GM21390 (cell line): ENCODE measurements around the gene KIF23.
"Not testable (repeated sequence)": the region's sequence is repeated elsewhere in the genome, so short reads cannot be mapped to it uniquely, and the experiment has no call there.

Source experiments
- ATAC-seq: cut with Tn5 transposase; IDR thresholded peaks from one replicate; pipeline ENCODE4 v1.9.1; 2021; ENCODE audit not compliant: unreplicated experiment

The KIF23 gene

DNA sequence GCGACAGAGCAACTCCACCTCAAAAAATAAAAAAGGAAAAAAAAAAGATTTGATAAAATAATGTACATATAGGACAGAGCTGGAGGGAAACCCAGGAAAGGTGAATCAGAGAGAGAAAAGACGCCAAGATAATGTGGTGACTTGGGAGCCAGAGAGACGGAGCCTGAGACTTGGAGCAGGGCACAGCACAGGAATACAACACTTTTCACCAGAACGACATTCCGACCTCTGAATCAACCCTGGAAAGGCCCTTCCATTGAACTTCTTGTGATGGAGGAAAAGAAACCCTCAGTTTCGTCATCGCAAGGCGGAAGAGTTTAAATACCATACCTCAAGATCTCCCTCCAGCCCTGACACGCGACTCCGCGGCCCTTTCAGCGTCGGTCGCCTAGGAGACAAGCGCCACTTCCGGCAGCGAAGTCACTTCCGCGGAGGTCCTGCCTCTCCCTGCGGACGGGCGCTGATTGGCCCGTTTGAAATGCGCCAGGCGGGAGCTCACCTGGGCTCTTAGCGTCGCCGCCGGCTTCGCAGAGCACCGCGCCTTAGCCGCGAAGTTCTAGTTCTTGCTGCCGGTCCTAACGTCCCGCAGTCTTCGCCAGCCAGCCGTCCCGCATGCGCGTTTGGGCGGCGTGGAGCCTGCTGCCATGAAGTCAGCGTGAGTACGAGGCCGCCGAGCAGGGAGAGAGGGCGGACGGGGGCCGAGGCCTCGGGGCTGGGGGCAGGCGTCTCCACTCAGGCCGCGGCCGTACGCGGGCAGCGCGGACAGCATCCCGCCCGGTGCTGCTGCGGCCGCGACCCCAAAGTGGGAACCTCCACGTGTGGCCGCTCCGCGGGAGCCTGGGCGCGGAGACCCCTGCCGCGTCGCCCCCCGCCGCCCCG is at the start of gene KIF23:
TSS of gene KIF23 (plus strand) at position 528 of the 879 bp plus-strand sequence. CDS start at position 645, 117 bp downstream.
- peak; percentile 94 for ATAC-seq

DNA sequence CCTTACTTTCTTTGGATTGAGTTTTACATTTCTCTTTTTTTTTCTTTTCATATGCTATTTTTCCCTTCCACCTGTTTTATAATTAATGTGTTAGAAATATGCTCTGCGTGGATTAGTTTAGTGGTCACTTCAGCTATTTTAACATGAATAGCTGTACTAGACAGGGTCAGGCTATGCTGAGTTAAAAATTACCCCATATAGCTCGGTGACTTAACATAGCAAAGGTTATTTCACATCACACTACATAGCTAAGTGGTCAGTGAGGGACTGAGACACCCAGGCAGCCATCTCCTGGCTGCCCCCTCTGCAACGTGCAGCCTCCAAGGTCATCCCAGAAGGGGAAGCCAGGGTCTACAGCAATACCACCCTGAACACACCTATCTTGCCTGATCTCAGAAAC is 46.9 kb upstream of the KIF23 start:
- no peak for ATAC-seq

DNA sequence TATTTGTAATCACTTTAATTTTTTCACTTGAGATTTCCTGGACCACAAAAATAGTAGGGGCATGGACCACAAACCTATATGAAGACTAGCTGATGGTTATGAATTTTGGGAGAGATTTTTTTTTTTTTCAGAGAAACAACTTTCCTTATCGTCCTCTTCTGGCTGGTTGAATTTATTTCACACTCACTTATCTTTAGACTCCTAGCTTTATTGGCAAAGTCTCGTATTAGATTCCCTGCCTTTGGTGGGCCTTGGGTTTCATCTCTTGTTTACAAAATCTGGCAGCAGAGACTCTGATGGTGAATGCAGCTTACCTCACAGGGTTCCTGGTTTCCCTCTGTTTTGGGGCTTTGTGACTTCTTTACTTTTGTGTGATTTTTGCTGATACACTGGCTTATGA is 44.5 kb upstream of the KIF23 start:
- no peak for ATAC-seq

DNA sequence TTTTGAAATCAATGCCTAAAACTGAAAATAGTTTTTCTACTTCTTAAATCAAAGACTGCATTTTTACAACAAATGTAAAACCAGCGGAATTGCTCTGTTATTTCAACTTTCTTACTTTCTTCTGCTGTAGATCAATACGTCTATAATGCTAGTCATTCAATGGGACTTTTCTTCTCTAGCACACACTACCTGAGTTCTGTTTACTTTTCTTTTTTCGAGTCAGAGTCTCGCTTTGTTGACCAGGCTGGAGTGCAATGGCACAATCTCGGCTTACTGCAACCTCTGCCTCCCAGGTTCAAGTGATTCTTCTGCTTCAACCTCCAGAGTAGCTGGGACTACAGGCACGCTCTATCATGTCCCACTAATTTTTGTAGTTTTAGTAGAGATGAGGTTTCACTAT is 40.7 kb upstream of the KIF23 start:
- ATAC-seq: no peak

DNA sequence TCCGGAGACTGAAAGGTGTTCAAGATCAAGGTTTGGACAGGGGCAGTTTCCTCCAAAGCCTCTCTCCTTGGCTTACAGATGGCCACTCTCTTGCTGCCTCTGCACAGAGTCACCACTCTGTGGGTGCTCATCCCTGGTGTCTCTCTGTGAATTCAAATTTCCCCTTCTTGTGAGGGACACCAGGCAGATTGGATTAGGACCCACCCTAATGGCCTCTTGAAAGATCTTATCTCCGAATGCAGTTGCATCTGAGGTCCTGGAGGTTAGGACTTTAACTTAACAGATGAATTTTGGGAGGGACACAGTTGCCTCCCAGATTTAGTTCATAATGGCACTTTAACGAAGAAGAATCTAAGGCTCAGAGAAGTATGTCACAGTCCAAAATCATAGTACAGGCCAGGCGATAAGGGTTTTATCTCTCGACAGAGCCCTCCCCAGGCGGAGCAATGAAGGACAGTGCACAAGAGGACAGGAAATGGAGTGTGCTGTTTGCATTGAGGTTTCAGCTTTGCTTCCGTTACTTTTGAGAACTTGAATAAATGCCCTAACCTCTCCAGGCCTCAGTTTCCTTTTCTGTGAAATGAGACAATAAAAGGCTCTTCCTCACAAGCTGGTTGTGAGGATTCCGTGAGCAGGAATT is 38.9 kb upstream of the KIF23 start:
- no peak for ATAC-seq

DNA sequence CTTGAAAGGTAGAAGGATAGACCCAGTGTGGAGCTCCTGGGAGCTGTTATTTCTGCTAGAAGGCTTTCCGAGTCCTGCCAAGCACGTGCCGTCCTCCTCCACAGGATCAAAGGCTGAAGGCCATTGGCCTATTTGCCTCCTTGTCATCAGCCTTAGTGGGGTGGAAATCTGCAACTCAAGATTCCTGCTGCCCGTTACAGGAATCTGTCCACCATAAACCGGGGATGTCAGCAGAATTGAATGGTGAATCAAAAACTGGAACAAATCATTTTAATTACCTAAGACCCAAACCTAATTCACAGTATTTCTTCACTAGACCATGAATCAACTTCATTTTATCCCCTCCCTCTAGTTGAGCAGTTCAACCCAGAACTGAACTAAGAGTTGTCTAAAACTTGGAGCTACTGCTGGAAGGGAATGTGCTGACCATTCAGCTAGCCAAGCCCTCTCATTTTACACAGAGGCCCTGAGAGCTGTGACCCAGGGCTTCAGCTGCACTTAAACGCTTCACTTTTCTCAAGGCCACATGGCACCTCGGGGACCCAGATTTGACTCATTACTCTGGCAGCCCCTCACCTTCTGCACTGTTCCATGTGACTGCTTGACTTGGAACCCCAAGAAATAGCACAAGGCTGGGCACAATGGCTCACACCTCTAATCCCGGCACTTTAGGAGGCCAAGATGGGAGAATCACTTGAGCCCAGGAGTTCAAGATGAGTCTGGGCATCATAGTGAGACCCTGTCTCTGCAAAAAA is 36.8 kb upstream of the KIF23 start:
- ATAC-seq: no peak

DNA sequence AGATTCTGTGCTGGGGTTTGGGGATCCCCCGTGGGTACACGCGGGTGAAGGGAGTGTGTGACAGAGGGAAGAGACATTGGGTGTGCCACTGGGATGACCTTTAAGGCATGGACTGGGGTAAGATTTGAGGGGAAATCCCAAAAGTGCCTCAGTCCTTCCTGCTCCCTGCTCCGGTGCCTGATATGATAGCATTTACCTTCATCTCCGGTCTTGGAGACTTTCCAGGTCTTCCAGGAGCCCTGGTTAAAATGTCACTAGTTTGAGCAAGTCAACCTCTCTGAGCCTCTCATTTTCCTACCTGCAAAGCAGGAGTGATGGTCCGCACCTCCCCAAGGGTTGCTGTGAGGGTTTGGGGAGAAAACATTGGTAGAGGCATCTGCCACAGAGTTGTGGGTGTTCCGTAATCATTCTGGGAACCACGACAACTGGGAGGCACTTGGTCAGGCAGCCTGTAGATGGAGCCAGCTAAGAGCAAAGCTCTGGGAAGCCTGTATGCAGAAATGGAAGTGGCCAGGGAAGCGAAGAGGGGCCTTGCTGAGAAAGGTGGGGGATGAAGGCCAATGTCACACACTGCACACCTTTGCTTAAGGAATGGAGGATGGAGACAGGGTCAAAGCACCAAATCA is 33.9 kb upstream of the KIF23 start:
- ATAC-seq: no peak

DNA sequence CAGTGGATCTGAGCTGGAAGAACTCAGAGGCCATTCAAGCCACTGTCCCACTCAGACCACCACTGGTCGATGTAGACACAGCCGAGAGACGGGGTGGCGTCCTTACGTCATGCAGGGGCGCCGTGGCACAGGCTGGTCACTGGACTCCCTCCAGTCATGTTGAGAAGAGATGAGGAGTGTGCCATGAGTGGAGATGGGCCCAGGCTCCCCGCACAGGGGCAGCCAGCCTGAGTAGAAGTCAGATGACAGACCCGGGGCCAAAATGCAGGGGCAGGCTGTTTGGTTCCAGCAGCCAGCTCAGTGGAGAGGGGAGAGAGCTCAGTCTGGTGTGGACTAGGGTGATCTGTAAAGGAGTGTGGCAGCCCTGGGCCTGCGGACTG is 33.4 kb upstream of the KIF23 start:
- no peak for ATAC-seq

DNA sequence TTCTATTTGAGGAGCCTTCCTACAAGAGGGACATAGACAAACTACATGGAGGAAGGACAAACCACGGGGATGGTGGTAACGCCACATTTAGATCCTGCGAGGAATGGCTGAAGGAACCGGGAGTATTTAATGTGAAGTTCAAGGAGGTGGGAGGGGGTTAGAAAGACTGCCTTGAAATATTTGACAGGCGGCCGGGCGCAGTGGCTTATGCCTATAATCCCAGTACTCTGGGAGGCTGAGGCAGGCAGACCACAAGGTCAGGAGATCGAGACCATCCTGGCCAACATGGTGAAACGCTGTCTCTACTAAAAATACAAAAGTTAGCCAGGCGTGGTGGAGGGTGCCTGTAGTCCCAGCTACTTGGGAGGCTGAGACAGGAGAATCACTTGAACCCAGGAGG is 32.0 kb upstream of the KIF23 start:
- not testable (repeated sequence) for ATAC-seq

DNA sequence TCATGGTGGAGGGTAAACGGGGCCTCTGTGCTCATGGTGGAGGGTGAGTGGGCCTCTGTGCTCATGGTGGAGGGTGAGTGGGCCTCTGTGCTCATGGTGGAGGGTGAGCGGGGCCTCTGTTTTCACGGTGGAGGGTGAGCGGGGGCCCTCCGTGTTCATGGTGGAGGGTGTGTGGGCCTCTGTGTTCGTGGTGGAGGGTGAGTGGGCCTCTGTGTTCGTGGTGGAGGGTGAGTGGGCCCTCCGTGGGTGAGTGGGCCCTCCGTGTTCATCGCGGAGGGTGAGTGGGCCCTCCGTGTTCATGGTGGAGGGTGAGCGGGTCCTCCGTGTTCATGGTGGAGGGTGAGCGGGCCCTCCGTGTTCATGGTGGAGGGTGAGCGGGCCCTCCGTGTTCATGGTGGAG is 30.1 kb upstream of the KIF23 start:
- ATAC-seq: not testable (repeated sequence)

DNA sequence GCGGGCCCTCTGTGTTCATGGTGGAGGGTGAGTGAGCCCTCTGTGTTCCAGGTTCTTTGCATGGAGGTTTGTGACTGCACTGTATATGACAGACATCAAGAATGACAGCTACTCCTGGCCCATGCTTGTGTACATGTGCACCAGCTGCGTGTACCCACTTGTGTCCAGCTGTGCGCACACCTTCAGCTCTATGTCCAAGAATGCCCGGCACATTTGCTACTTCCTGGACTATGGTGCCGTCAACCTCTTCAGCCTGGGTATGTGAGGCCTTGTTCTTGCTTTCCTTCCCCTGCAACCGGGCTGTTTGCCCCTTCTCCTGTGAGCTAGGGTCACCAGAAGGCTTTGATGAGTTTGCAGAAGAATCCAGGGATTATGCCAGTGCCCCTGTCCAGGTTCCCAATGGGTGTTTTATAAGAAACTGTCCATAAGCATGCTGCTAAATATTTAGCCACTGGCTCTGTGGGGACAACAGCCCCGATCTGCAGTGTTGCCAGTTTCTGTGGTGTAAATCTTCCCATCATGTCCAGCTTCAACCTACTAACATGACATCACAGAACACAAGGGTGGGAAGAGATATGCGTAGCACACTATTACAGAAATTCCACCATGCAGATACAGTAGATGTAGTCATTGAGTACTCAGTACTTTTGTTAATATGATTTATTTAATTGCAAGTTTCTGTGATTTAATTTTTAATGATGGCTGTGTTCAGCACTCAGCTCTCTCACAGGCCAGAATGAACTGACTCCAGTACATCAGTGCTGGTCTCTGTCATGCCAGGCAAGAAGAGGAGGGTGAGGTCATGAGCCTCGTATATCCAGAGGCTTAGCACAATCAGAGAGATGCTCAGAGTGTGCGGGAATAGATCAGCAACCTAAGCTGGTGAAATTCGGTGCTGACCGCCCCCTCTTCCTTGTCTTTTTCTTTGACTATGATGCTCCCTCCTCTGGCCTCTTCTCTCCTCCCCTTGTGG is 29.2 kb upstream of the KIF23 start:
- ATAC-seq: no peak

DNA sequence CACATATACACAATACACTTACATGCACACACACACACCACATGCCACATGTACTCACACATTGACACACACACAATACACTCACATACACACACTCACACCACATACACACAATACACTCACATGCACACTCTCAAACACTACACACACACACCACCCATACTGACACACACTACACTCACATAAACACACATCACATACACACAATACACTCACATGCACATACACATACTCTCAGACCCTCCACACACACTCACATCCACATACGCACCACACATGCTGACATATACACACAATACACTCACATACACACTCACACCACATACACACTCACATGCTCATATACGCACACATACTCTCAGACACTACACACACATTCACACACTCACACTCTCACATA is 28.3 kb upstream of the KIF23 start:
- no peak for ATAC-seq

DNA sequence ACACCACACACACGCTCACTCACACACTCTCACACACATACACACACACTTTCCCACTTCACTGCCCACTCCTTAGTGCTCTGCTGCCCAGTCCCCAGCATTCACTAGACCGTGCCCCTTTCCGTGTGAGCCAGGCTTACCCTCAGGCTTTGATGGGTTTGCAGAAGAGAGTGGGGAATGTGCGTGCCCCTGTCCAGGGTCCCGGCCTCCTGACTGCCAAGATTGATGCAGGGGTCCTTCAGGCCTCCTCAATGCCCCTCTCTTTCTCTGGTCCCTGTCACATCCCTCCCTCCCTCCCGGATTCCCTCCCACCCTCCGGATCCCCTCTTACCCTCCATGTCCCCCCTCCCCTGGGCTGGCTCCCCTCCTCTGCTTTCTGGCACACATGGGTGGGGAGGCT is 27.9 kb upstream of the KIF23 start:
- no peak for ATAC-seq

DNA sequence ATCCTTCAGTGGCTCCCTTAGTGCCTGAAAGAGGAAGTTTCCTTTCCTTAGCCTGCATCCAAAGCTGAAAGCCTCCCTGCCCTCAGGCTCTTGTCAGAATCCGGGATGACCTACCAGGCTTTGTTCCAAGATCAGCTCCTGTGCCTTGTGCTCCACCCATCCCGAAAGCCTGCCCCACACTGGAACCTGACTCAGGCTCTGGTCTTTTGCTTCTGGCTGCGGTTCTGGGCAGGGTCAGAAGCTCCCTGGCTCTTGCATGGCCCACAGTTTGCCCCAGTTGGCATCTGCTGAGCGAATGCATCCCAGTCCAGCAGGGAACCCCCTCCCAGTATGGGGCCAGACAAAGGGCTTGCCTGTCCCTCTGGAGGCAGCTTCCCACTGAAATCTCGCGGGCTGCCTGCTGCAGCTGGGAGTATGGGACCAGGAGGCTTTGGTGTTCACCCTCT is 25.9 kb upstream of the KIF23 start:
- no peak for ATAC-seq

DNA sequence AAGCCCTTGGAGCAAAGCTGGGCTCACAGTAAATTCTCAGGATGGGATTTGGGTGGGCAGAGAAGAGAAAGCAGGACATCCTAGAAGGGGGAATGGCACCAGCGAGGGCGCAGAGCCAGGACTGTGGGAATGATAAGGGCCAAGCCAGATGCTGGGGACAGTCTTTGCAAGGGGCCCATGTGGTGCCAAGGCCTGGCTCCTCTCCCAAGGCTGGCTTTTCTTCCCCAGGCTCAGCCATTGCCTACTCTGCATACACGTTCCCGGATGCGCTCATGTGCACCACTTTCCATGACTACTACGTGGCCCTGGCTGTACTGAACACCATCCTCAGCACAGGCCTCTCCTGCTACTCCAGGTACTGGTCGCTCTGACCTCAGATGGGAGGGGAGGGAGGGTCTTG is 24.7 kb upstream of the KIF23 start:
- ATAC-seq: no peak

DNA sequence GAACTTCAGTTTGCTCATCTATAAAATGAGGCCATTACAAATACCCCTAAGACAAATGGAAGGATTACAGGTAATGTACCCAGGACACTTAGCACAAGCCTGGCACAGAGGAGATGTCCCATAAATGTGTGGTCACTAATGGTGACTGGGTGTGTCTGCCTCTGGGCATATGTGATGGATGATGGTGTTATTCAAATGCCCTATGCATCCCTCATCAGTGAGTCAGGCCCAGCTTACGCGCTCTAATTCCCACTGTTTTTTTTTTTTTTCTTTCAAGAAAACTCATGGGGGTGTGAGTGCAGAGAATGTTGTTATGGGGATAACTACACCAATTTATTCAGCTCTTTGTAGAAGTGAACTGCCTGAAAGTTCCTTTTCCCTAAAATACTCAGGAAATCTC is 23.6 kb upstream of the KIF23 start:
- ATAC-seq: no peak

DNA sequence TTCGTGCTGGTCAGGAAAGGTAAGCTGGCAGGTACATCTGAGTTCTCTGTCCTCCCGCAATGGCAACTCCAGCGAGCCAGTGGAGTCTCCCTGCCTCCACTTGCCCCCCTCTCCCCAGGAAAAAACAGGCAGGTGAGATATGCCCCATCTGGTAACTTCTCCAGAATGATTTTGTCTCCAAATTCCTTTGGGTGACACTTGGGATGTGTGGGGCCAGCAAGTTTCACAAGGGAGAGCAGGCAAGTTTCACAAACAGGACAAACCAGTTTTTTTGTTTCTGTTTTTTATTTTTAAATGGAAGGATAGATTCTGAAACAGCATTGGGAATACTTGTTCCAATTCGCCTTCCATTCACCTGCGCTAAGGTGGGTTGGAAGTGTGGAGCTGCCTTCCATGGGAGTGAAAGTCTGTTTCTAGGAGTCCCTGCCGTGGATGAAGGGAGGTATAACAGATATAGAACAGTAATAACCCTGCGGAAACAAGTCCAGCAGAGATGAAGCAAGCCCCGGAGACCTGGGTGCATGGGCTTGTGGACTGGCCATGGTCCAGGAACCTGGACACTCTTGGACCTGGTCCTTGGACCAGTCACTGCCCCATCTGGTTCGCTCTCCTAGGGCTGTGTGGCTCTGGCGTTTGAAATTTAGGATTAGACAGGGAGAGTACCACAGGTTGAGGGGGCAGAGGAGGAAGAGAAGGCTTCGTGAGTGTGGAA is 22.9 kb upstream of the KIF23 start:
- ATAC-seq: no peak

DNA sequence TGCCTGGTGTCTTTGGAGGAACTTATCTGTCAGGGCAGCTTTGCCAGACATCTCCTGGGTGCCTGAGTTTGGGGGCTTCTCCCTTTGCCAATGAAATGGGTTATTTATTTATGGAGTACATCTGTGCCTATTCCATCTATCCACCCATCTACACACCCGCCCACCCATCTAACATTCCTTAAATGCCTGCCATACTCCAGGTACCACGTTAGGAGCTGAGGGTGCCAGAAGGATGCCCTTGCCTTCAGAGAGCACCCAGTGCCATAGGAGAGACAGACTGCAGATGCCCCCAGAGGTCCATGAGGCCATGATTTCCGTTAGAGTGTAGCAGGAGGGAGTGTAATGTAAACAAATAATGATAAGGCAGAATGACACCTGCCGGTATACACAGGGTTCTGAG is 21.8 kb upstream of the KIF23 start:
- no peak for ATAC-seq

DNA sequence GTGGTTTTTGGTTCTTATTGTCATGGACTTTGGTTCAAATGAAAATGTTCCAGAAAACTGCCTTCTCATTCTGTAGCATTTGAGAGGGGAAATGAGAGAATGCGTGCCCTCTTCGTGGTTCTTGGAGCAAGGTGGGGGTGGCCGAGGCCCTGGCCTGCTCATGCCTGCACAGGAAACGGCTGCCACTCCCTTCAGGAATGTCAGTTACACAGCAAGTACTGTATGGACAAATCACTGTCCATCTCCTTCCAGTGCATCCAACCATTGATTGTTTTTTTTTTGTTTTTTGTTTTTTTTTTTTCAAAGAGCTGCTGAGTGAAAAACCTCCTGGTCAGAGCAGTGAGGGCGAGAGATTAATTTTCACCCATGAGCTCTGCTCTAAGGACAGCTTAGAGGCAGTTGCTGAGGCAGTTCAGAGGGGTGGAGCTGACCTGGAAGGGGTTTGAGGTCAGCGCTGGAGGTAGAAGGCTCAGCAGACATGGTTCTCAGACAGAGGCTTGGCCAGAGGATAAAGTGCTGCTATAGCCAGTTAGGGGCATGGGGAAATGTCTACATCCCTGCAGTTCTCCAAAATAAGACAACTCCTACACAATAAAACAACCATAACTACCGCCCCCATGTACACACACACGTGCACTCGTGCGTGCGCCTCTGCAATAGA is 20.2 kb upstream of the KIF23 start:
- ATAC-seq: no peak
